CD4-positive, alpha-beta T cell (primary cell): ENCODE measurements around the gene COL23A1. TPM values are rescaled to one million over a fixed set of nuclear protein-coding genes. Genes with fewer than 3 reads are reported as not detected.

Experiments used
- ATAC-seq: fragments of 200-7000 bp; cut with Tn5 transposase; one replicate; pipeline ENCODE4 v1.10.0; 2022; ENCODE audit warnings: mild to moderate bottlenecking; ENCODE audit not compliant: poor library complexity
- CTCF ChIA-PET: fragments of 350-600 bp; sonication (Branson Sonifier 250); formaldehyde crosslinking; loops from one replicate; lab custom pipeline; 2021; ENCODE audit warnings: antibody characterized with exemption, inconsistent platforms; lab: Charles Lee
- POLR2A ChIA-PET: fragments of 350-600 bp; sonication (Branson Sonifier 250); formaldehyde crosslinking; loops from one replicate; lab custom pipeline; 2021; ENCODE audit warnings: antibody characterized with exemption, inconsistent platforms; lab: Charles Lee
- DNase-seq, 14 experiments: peaks; one replicate each; pipeline ENCODE4 v3.0.0-alpha.2; 2013 to 2020; ENCODE audit warnings: mixed read lengths in 2 of 14
- H3K27ac ChIP-seq, 2 donors: one replicate each; pipeline versions ENCODE4 v1.5.1 to v1.7.0; 2013; ENCODE audit warnings: low read length in 2 of 2, low read depth in 1 of 2, mild to moderate bottlenecking in 1 of 2
- H3K27me3 ChIP-seq, 2 experiments: 1 replicate in 1 of 2; 2 replicates in 1 of 2; pipeline versions ENCODE4 v1.6.1 to v1.7.0; 2013; ENCODE audit warnings: low read length in 2 of 2, control low read depth in 1 of 2, mild to moderate bottlenecking in 1 of 2, moderate library complexity in 1 of 2; ENCODE audit not compliant: insufficient read depth in 2 of 2, control insufficient read depth in 1 of 2
- H3K36me3 ChIP-seq: one replicate; pipeline ENCODE4 v1.6.1; 2013; ENCODE audit warnings: low read length, control low read depth; ENCODE audit not compliant: insufficient read depth
- H3K4me1 ChIP-seq: one replicate; pipeline ENCODE4 v1.6.1; 2013; ENCODE audit warnings: low read length, control low read depth; ENCODE audit not compliant: insufficient read depth
- H3K4me3 ChIP-seq: one replicate; pipeline ENCODE4 v1.5.1; 2013; ENCODE audit warnings: mild to moderate bottlenecking, low read length, moderate library complexity
- H3K9me3 ChIP-seq, 2 experiments: 1 replicate in 1 of 2; 2 replicates in 1 of 2; pipeline versions ENCODE4 v1.6.1 to v1.7.0; 2013; ENCODE audit warnings: low read length in 2 of 2, mild to moderate bottlenecking in 2 of 2, control low read depth in 1 of 2, moderate library complexity in 1 of 2; ENCODE audit not compliant: control insufficient read depth in 1 of 2, insufficient read depth in 1 of 2
- H3K27ac Mint-ChIP-seq: one replicate; pipeline ENCODE4 v1.8.0; 2020; ENCODE audit warnings: mixed read lengths
- H3K27me3 Mint-ChIP-seq: one replicate; pipeline ENCODE4 v1.8.0; 2021; ENCODE audit warnings: mixed read lengths
- H3K36me3 Mint-ChIP-seq: one replicate; pipeline ENCODE4 v1.8.0; 2021; ENCODE audit warnings: low read depth, mixed read lengths
- H3K4me1 Mint-ChIP-seq: one replicate; pipeline ENCODE4 v1.8.0; 2021; ENCODE audit warnings: low read depth, mixed read lengths
- H3K4me3 Mint-ChIP-seq: one replicate; pipeline ENCODE4 v1.8.0; 2020; ENCODE audit warnings: mild to moderate bottlenecking, mixed read lengths
- H3K9me3 Mint-ChIP-seq: one replicate; pipeline ENCODE4 v1.8.0; 2020; ENCODE audit warnings: mixed read lengths
- intact Hi-C, 2 experiments: fragments of 100-400 bp; cut with DNase I in 1 of 2; cut with micrococcal nuclease in 1 of 2; formaldehyde crosslinking; loops; one replicate each; pipeline versions ENCODE4 v1.15.1 to v1.9.0; 2023 to 2025; cut with DNase I, micrococcal nuclease
- total RNA-seq, 174 experiments: library from RNA in 2 of 174; stranded (reverse) in 2 of 174; gene quantifications; one replicate each; pipeline ENCODE4 v1.2.3 and lab custom pipeline; 2021 to 2026
- TF ChIP-seq, protein P1 (sequence below): fragments of 200-600 bp; IDR thresholded peaks from one replicate; pipeline ENCODE4 v1.8.0; 2022; ENCODE audit warnings: antibody characterized with exemption, mild to moderate bottlenecking

COL23A1 gene
- total RNA-seq, 2 experiments from 2014 or later: not detected

DNA sequence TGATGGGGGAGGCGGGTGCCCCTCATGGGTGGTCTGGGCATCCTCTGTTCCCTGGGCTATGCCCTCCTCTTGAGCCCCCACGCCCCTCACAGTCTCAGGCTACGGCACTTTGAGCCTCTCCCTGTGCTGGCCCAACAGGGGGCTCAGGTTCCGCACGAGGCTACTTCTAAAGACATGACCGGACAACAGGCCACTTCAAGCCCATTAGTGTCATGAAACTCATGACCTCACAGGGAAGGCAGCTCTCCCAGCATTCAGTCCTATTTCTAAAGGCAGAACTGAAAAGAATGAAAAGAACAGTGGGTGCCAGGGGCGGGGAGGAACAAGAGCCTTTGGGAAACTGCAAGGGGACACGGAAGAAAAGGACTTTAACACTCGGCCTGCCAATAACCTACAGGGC is 45.0 kb downstream of the COL23A1 start:
- Mint-ChIP-seq H3K27ac (no peak overlapping the region), H3K4me3 (no peak overlapping the region), H3K9me3 (no peaks in the 10 kb centered on the region), H3K36me3 (no peaks in the 10 kb centered on the region), H3K4me1 (no peaks in the 10 kb centered on the region), H3K27me3 (no peaks in the 10 kb centered on the region)
- intact Hi-C loops: no loop called here
- DNase-seq: no peak
- CTCF ChIA-PET: no interaction called here
- no peaks in the 10 kb centered on the region for H3K36me3 ChIP-seq
- H3K9me3 ChIP-seq: no peaks in the 10 kb centered on the region
- ATAC-seq: no peak
- POLR2A ChIA-PET: no interaction called here
- no peaks in the 10 kb centered on the region for H3K4me1 ChIP-seq
- H3K4me3 ChIP-seq: no peak overlapping the region
- TF ChIP-seq, protein P1, sequence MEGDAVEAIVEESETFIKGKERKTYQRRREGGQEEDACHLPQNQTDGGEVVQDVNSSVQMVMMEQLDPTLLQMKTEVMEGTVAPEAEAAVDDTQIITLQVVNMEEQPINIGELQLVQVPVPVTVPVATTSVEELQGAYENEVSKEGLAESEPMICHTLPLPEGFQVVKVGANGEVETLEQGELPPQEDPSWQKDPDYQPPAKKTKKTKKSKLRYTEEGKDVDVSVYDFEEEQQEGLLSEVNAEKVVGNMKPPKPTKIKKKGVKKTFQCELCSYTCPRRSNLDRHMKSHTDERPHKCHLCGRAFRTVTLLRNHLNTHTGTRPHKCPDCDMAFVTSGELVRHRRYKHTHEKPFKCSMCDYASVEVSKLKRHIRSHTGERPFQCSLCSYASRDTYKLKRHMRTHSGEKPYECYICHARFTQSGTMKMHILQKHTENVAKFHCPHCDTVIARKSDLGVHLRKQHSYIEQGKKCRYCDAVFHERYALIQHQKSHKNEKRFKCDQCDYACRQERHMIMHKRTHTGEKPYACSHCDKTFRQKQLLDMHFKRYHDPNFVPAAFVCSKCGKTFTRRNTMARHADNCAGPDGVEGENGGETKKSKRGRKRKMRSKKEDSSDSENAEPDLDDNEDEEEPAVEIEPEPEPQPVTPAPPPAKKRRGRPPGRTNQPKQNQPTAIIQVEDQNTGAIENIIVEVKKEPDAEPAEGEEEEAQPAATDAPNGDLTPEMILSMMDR: no peak
- H3K27ac ChIP-seq: no peak overlapping the region
- no peaks in the 10 kb centered on the region for H3K27me3 ChIP-seq

DNA sequence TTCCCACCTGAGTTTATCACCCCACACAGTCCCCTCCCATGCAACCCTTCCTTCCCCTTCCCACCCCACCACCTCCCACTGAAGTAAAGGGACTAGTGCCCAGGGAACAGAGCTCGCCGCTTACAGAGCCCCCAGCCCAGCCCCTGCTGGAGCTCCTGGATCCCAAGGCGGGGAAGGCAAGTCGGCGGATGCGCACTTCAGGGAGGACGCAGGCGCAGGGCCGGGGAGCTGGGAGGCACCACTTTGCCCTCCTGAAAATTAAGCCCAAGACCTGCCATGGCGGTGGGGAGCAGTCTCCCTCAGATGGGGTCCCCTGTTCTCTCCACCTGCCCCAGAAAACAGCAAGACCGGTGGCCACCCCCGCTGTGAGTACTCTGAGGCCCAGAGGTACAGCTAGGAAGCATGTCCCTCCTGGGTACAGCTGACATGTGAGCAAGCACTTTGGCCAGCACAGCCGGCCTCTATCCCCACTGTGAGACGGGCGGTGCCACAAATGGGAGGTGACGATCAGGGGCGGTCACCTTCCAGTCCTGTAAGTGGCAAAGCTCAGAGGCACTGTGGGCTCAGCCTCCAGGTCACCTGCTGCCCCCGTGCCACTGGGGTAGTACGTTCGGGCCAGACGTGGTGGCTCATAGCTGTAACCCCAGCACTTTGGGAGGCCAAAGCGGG is 45.9 kb downstream of the COL23A1 start:
- intact Hi-C loops: no loop called here
- Mint-ChIP-seq H3K9me3 (no peaks in the 10 kb centered on the region), H3K4me1 (no peaks in the 10 kb centered on the region), H3K4me3 (no peak overlapping the region), H3K27me3 (no peaks in the 10 kb centered on the region), H3K36me3 (no peaks in the 10 kb centered on the region), H3K27ac (no peak overlapping the region)
- Histone ChIP-seq H3K9me3 (no peaks in the 10 kb centered on the region), H3K27ac (no peak overlapping the region), H3K4me3 (no peak overlapping the region), H3K36me3 (no peaks in the 10 kb centered on the region), H3K4me1 (no peaks in the 10 kb centered on the region), H3K27me3 (no peaks in the 10 kb centered on the region)
- ChIA-PET CTCF (no interaction called here), POLR2A (no interaction called here)
- DNase-seq: no peak
- TF ChIP-seq, protein P1: no peak
- ATAC-seq: no peak

DNA sequence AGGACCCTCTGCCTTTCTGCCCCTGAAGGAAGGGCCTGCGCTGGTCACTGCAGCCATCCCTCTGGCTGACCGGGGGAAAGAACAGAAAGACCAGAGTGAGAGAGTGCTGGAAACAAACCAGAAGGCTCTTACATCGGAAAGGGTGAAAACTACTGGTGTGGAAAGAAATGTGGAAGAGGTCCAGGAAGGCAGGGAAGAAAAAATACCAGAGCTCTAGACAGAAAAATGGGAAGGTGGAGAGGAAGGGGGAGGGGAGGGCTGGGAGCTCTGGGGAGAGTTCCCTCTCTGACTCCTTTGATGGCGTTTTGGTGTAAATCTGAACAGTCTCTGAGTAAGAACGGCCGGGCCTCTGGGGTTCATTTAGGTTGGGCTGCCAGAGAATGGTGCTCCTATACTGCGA is 47.7 kb downstream of the COL23A1 start:
- no peaks in the 10 kb centered on the region for H3K27me3 ChIP-seq
- H3K9me3 ChIP-seq: no peaks in the 10 kb centered on the region
- intact Hi-C loops: no loop called here
- H3K36me3 Mint-ChIP-seq: no peaks in the 10 kb centered on the region
- H3K4me3 Mint-ChIP-seq: no peak overlapping the region
- ATAC-seq (no peak), DNase-seq (no peak)
- H3K4me1 Mint-ChIP-seq: no peaks in the 10 kb centered on the region
- H3K9me3 Mint-ChIP-seq: no peaks in the 10 kb centered on the region
- H3K36me3 ChIP-seq: no peaks in the 10 kb centered on the region
- H3K27ac ChIP-seq: no peak overlapping the region
- H3K27me3 Mint-ChIP-seq: no peaks in the 10 kb centered on the region
- no peak overlapping the region for H3K4me3 ChIP-seq
- TF ChIP-seq, protein P1: no peak
- ChIA-PET POLR2A (no interaction called here), CTCF (no interaction called here)
- no peak overlapping the region for H3K27ac Mint-ChIP-seq
- no peaks in the 10 kb centered on the region for H3K4me1 ChIP-seq
